ENCODE results near the gene MEX3D.

MEX3D gene

GRCh38 chr19:1568320-1569019 lies at the start of gene MEX3D:
Gene MEX3D (minus strand): TSS chr19:1568325. CDS start chr19:1568058, 267 bp downstream.
- DNase-seq (ENCODE audit: insufficient read length, low spot score) (peak; percentile 94), FAIRE-seq (no peak)
- peak; percentile 27; the same call in 1 of the 2 replicates for TF ChIP-seq POLR2A (IDR thresholded peaks at IDR 0.05; ENCODE audit: low read depth, low read length)

GRCh38 chr19:1616875-1617274 lies 48.8 kb upstream of the MEX3D start:
- no peak for DNase-seq (ENCODE audit: insufficient read length, low spot score)
- no peak for FAIRE-seq
- TF ChIP-seq POLR2A (IDR thresholded peaks at IDR 0.05; ENCODE audit: low read depth, low read length) = no peak

GRCh38 chr19:1616396-1616795 lies 48.3 kb upstream of the MEX3D start:
- TF ChIP-seq POLR2A (IDR thresholded peaks at IDR 0.05; ENCODE audit: low read depth, low read length) = no peak
- FAIRE-seq (no peak), DNase-seq (ENCODE audit: insufficient read length, low spot score) (no peak)

DNA sequence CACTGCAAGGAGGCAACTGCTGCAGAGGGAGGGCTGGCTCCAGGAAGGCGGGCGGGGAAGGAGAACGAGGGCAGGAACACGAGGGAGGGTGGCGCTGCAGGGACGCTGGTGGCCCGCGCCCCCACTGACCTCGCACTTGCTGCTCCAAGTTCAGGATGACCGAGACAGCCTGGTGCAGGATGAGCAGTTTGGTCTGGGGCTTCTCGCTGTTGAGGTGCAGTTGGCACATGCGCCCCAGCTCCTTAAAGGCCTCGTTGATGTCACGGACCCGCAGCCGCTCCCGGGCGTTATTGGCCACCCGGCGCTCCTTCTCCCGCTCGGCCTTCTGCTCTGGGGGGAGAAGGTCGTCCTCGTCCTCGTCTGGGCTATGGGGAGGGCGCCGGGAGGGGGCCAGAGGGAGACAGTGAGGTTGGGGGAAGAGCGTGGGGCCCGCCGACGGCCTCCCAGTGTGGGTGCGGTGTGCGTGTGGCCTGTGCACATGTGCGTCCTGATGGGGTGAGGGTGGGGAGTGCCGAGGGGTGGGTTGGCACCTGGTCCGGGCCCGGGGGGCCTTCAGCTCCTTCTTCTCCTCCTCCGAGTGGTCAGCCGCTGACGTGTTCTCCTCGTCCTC lies 47.1 kb upstream of the MEX3D start:
- DNase-seq (ENCODE audit: insufficient read length, low spot score) (no peak), FAIRE-seq (no peak)
- TF ChIP-seq POLR2A (IDR thresholded peaks at IDR 0.05; ENCODE audit: low read depth, low read length) = no peak

- DNase-seq (ENCODE audit: insufficient read length, low spot score) = no peak
- TF ChIP-seq POLR2A (IDR thresholded peaks at IDR 0.05; ENCODE audit: low read depth, low read length) = no peak
- FAIRE-seq = no peak
These were observed 45.9 kb upstream of the MEX3D start for GRCh38 chr19:1613808-1614570.

DNA sequence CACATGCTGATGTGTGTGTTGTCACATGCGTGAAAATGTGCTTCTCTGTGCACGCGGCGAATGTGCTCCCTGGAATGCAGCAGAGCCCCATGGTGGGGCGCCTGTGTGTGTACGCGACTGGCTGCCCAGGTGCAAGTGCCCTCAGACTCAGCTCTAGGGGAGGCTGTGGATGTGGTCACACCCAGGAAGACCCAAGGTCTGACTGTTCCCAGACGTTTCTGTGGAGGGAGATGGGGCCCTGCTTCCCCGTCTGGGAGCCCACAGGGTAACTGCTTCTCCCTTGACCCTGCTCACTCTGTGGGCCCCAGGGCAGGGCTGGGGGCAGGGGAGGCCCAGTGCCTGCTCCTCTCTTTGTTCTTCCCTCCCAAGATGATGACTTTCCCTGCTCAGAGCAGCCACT lies 45.0 kb upstream of the MEX3D start:
- DNase-seq (ENCODE audit: insufficient read length, low spot score) = no peak
- FAIRE-seq = no peak
- no peak for TF ChIP-seq POLR2A (IDR thresholded peaks at IDR 0.05; ENCODE audit: low read depth, low read length)

DNA sequence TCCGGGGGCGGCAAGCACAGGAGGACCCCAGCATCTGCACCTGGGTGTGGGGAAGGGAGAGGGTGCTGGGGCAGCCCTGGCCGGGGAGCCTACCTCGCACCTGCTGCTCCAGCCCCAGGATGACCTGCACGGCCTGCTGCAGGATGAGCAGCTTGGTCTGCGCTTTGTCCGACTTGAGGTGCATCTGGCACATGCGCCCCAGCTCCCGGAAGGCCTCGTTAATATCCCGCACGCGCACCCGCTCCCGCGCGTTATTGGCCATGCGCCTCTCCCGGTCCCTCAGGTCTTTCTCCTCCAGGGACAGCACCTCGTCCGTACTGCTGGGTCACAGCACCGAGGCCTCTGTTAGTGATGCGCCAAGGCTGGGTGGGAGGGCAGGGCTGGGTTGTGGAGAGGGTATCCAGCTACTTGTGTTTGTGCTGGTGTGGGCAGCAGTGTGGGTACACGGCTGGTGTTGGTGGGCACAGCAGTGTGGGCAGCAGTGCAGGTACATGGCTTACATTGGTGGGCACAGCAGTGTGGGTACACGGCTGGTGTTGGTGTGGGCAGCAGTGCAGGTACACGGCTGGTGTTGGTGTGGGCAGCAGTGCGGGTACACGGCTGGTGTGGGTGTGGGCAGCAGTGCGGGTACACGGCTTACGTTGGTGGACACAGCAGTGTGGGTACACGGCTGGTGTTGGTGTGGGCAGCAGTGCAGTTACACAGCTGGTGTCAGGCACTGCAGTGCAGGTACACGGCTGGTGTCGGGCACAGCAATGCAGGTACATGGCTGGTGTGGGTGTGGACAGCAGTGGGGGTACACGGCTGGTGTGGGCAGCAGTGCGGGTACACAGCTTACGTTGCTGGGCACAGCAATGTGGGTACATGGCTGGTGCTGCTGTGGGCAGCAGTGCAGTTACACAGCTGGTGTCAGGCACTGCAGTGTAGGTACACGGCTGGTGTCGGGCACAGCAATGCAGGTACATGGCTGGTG lies 44.3 kb upstream of the MEX3D start:
- DNase-seq (ENCODE audit: insufficient read length, low spot score) (no peak), FAIRE-seq (no peak)
- no peak for TF ChIP-seq POLR2A (IDR thresholded peaks at IDR 0.05; ENCODE audit: low read depth, low read length)

DNA sequence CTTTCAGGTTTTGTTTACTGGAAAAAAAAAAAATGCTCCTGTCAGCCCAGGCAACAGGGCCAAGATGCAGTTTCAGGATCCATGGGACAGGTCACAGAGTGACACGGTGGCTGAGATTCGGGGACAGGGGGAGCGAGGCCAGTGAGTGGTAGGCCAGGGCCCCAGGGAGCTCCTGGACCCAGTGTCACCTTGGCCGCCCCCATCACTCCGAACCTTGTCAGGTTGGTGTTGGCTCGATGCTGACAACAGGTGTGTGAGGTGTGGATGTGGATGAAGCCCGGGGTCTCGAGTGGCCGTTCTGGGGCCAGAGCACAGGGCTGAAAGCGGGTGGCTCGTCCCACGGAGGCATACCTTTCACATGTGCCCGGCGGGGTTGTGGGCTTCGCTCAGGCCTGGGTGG lies 43.2 kb upstream of the MEX3D start:
- TF ChIP-seq POLR2A (IDR thresholded peaks at IDR 0.05; ENCODE audit: low read depth, low read length) = no peak
- no peak for DNase-seq (ENCODE audit: insufficient read length, low spot score)
- FAIRE-seq = no peak

DNA sequence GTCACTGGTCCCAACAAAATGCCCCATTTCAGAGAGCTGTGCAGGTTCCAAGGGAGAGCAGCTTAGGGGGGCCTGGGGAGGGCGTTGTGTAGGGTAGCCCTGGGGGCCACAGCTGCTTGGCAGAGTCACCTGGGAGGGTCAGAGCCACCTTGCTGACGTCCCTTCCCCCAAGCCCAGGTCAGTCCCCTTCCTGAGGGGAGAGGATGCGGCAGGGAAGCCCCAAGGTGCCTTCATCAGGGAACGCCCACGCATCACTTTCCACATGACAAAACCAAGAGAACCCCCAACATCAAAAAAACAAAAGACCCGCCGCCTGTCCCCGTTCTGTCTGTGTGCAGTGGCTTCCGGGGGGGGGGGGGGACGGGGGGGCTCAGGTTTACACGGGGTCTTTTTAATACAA lies 42.5 kb upstream of the MEX3D start:
- DNase-seq (ENCODE audit: insufficient read length, low spot score) (no peak), FAIRE-seq (no peak)
- no peak for TF ChIP-seq POLR2A (IDR thresholded peaks at IDR 0.05; ENCODE audit: low read depth, low read length)

GRCh38 chr19:1609680-1610474 lies 41.8 kb upstream of the MEX3D start:
- no peak for TF ChIP-seq POLR2A (IDR thresholded peaks at IDR 0.05; ENCODE audit: low read depth, low read length)
- no peak for FAIRE-seq

DNA sequence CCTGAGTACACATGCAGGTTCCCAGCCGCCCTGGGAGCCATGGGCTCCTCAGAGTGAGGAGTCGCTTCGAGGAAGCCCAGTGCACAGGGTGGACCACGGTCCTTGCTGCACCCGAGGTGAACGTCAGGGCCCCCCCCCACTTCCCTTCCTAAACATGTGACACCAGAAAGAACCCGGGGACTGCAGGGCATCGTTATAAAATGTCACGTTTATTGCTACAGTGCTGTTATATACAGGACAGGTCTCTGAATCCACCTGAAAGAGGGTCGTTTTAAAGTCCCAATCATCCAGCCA lies 40.9 kb upstream of the MEX3D start:
- no peak for DNase-seq (ENCODE audit: insufficient read length, low spot score)
- TF ChIP-seq POLR2A (IDR thresholded peaks at IDR 0.05; ENCODE audit: low read depth, low read length) = no peak
- FAIRE-seq = no peak

More at GRCh38 chr19:1609680-1610474, 41.8 kb upstream of the MEX3D start:
- no peak for DNase-seq (ENCODE audit: insufficient read length, low spot score)

- FAIRE-seq = no peak
- DNase-seq (ENCODE audit: insufficient read length, low spot score) = peak; percentile 98
These were observed 40.4 kb upstream of the MEX3D start for GRCh38 chr19:1608359-1609102.

More at GRCh38 chr19:1608359-1609102, 40.4 kb upstream of the MEX3D start:
- no peak for TF ChIP-seq POLR2A (IDR thresholded peaks at IDR 0.05; ENCODE audit: low read depth, low read length)
